ENCODE results near the gene TPT1.
"Not testable (repeated sequence)": the region's sequence is repeated elsewhere in the genome, so short reads cannot be mapped to it uniquely, and the experiment has no call there.

Gene TPT1

DNA sequence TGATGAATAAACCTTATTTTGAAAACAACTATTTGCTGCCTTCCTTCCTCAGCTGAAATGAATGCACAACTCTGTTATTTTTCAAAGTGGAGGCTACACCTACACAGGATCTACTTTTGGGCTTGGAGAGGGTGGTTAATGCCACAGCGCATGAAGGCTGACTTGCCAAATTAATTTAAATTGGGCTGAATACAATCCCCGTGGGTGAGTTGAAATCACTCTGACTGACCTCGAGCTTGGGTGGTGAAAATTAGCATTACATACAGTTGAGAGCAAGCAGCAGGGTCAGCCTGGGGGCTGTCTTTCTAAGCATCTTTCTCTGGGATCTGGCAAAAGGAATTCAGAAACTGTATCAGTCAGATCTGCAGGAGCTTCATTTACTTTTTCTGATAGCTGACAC is 38.5 kb downstream of the TPT1 start:
- no peak for DNase-seq (ENCODE audit: low read depth, low spot score)

GRCh38 chr13:45301263-45301662 is 39.7 kb downstream of the TPT1 start:
- DNase-seq (ENCODE audit: low read depth, low spot score) = no peak

DNA sequence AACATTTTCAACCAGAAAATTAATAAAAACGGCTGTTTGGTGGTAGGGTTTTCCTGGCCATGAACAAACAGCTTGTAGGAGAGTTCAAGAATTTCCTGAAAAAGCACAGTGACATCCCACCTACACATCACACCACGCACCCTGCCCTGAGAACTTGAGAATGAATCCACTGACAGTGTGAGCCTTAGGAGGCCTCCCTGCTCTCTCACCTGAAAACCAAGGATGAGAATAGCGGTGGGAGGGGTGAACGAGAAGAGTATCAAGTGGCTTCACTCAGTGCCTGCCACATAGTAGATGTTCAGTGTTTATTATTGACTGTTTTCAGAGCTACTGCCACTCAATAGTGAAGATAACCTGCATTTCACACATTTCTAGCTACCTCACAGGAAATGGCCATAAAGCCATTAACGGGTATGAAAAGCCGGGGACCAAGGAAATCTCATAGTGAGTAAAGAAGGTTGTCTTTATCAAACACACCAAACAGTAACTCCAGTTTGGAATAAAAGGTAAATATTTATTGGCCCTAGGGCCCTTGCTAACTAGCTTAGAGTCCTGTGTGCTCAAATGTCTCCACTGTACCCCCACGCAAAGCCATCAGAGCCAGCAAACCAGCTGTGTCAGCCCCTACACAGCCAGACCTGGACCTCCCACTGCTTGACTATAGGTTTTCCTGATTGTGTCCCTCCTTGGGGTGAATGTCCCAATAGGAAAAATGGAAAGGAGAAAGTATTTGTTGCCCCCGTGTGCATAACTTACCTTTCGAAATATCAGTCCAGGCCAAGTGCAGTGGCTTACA is 40.6 kb downstream of the TPT1 start:
- DNase-seq (ENCODE audit: low read depth, low spot score) = no peak

DNA sequence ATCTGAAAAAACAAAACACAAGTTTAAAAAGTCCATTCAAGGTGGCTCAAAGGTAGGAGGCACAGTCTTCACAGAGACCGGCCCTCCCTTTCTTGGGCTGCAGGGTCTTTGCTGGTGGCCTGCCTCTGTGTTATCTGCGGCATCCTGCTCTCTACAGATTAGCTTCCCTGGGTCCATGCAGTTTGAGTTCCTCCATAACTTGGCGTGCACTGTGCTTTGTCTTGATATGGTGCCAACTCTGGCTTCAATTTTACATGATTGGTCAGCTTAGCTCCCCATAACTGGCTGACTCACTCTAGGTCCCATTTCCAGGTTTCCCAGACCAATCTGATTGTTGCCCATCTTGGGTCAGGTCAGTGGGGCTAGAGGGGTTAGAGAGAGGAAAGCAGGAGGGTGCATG is 41.8 kb downstream of the TPT1 start:
- peak; percentile 31 for DNase-seq (ENCODE audit: low read depth, low spot score)

- not testable (repeated sequence) for DNase-seq (ENCODE audit: low read depth, low spot score)
Observed at GRCh38 chr13:45298550-45298949, 42.4 kb downstream of the TPT1 start.

DNA sequence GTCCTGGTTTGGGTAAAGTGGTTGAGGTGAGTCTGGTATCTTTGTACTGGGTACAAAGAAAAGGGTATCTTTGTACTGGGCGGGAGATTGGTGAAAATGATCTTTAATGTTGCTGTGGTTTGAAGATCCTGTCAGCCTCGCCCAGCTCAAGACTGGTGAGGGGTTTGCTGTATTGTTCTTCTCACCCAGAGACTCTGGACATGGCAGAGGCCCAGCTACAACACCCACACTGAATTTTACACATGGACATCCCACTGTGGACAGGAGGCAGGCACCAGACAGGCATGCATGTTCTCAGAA is 42.8 kb downstream of the TPT1 start:
- DNase-seq (ENCODE audit: low read depth, low spot score) = no peak

- no peak for DNase-seq (ENCODE audit: low read depth, low spot score)
Observed at GRCh38 chr13:45297456-45298205, 43.4 kb downstream of the TPT1 start.

DNA sequence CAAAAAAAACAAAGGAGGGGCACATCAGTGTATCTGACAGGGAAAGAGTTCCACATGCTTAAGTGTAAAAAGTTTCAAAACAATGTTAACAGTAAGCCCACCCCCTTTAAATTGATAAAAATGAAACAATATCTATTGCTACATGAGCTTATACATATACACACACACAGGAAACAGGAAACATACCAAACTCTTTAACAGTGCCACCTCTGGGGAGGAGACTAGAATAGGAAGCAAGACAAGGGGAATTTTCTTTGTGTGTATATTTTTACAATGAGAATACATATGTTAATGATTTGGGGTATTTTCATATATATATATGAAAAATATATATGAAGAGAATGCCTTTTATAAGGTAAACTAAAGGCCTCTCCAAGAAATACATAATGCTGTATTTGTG is 44.7 kb downstream of the TPT1 start:
- no peak for DNase-seq (ENCODE audit: low read depth, low spot score)

DNA sequence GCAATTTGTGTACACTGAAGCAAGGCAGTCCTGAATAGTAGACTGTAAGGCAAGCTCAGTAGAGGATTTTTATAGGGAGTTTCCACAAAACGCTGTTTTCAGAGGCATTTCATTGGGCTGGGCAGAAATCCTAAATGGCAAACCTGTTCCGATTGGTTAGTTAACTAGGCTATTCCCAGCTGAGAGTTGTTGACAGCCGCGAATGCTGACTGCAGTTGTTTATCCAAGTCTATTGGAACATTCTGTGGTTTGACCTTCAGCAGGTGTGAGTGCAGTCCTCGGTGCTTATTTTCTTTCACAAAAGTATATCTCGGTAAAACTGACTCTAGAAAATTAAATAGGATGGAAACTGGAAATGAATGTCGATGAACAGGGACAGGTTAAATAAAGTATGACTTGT is 45.4 kb downstream of the TPT1 start:
- DNase-seq (ENCODE audit: low read depth, low spot score) = peak; percentile 31

DNA sequence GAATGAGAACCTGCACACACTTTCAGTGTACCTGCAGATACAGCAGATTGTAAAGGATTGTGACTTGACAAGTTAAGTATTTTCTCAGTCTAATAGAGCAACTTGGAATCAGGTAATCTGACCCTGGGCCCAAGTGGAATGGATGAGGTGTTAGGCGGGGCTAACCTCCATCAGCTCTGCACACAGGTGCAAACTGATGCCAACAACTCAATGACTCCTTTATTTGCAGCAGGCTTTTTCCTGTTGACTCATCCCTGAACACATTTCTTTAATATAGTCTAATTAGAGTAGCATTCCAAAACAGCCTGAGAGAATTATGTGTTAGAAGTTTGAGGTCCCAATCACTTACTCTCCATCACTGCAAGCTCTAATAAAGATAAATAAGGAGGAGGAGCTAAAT is 48.8 kb downstream of the TPT1 start:
- DNase-seq (ENCODE audit: low read depth, low spot score) = peak; percentile 37

GRCh38 chr13:45289936-45290563 is 50.9 kb downstream of the TPT1 start:
- DNase-seq (ENCODE audit: low read depth, low spot score) = no peak
